HUES6 (cell line): ENCODE results near the gene GET4.
"Not testable (repeated sequence)": the region's sequence is repeated elsewhere in the genome, so short reads cannot be mapped to it uniquely, and the experiment has no call there.

ENCODE experiments used
- H3K27ac ChIP-seq: 2 replicates; pipeline ENCODE4 v1.7.0; 2013; ENCODE audit warnings: low read depth, mild to moderate bottlenecking, low read length, inconsistent platforms
- H3K27me3 ChIP-seq: 2 replicates; pipeline ENCODE4 v1.6.1; 2013; ENCODE audit warnings: low read length; ENCODE audit not compliant: control insufficient read depth, insufficient read depth
- H3K36me3 ChIP-seq: 2 replicates; pipeline ENCODE4 v1.6.1; 2013; ENCODE audit warnings: low read length; ENCODE audit not compliant: control insufficient read depth, insufficient read depth
- H3K4me1 ChIP-seq: 2 replicates; pipeline ENCODE4 v1.6.1; 2013; ENCODE audit warnings: low read length; ENCODE audit not compliant: control insufficient read depth, insufficient read depth
- H3K4me3 ChIP-seq: 2 replicates; pipeline ENCODE4 v1.5.1; 2013; ENCODE audit warnings: low read depth, low read length
- H3K9ac ChIP-seq: one replicate; pipeline ENCODE4 v1.6.1; 2013; ENCODE audit warnings: mild to moderate bottlenecking, low read length
- H3K9me3 ChIP-seq: 2 replicates; pipeline ENCODE4 v1.6.1; 2013; ENCODE audit warnings: low read depth, low read length; ENCODE audit not compliant: control insufficient read depth, insufficient read depth

Gene GET4

GRCh38 chr7:936386-937054 lies 60.2 kb downstream of the GET4 start:
- H3K27ac ChIP-seq = no peak overlapping the region
- peak overlapping the region; percentile 4 for H3K9ac ChIP-seq
- H3K4me3 ChIP-seq = no peak overlapping the region
- peaks cover 4% of the 10 kb centered on the region; the same call in 1 of the 2 replicates for H3K4me1 ChIP-seq
- no peaks in the 10 kb centered on the region for H3K9me3 ChIP-seq
- H3K36me3 ChIP-seq = no peaks in the 10 kb centered on the region
- peaks cover 6% of the 10 kb centered on the region; the same call in 1 of the 2 replicates for H3K27me3 ChIP-seq

DNA sequence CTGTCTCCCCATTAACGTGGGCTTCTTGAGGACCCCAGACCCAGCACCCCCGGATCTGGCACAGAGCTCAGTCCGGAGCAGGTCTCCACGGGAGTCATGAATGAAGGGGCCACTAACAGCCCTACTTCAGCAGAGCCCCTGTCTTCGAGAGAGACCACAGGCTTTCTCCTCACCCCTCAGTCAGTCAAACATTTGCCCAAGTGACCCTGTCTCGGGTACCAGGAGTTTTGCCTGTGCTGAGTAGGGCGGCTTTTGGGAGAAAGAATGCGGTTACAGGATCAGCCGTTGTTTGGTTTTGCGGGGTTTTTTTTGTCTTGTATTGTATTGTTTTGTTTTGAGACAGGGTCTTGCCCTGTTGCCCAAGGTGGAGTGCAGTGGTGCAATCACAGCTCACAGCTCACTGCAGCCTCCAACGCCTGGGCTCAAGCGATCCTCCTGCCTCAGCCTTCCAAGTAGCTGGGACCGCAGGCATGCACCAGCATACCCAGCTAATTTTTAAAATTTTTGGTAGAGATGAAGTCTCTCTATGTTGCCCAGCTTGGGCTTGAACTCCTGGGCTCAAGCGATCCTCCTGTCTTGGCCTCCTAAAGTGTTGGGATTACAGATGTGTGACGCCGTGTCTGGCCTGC lies 61.6 kb downstream of the GET4 start:
- Histone ChIP-seq H3K27me3 (peaks cover 16% of the 10 kb centered on the region; the same call in 1 of the 2 replicates), H3K36me3 (no peaks in the 10 kb centered on the region), H3K27ac (no peak overlapping the region), H3K9ac (no peak overlapping the region), H3K4me3 (no peak overlapping the region), H3K9me3 (no peaks in the 10 kb centered on the region), H3K4me1 (peaks cover 4% of the 10 kb centered on the region; the same call in 1 of the 2 replicates)

GRCh38 chr7:938546-939185 lies 62.3 kb downstream of the GET4 start:
- no peaks in the 10 kb centered on the region for H3K9me3 ChIP-seq
- peaks cover 4% of the 10 kb centered on the region; the same call in 1 of the 2 replicates for H3K4me1 ChIP-seq
- H3K36me3 ChIP-seq = no peaks in the 10 kb centered on the region
- no peak overlapping the region for H3K27ac ChIP-seq
- H3K9ac ChIP-seq = no peak overlapping the region
- H3K4me3 ChIP-seq = no peak overlapping the region
- H3K27me3 ChIP-seq = peaks cover 18% of the 10 kb centered on the region; the same call in 1 of the 2 replicates

GRCh38 chr7:939843-940242 lies 63.5 kb downstream of the GET4 start:
- Histone ChIP-seq H3K27me3 (peaks cover 18% of the 10 kb centered on the region; the same call in 1 of the 2 replicates), H3K9ac (no peak overlapping the region), H3K36me3 (no peaks in the 10 kb centered on the region), H3K27ac (no peak overlapping the region), H3K9me3 (no peaks in the 10 kb centered on the region), H3K4me1 (peaks cover 2% of the 10 kb centered on the region; the same call in 1 of the 2 replicates), H3K4me3 (no peak overlapping the region)

DNA sequence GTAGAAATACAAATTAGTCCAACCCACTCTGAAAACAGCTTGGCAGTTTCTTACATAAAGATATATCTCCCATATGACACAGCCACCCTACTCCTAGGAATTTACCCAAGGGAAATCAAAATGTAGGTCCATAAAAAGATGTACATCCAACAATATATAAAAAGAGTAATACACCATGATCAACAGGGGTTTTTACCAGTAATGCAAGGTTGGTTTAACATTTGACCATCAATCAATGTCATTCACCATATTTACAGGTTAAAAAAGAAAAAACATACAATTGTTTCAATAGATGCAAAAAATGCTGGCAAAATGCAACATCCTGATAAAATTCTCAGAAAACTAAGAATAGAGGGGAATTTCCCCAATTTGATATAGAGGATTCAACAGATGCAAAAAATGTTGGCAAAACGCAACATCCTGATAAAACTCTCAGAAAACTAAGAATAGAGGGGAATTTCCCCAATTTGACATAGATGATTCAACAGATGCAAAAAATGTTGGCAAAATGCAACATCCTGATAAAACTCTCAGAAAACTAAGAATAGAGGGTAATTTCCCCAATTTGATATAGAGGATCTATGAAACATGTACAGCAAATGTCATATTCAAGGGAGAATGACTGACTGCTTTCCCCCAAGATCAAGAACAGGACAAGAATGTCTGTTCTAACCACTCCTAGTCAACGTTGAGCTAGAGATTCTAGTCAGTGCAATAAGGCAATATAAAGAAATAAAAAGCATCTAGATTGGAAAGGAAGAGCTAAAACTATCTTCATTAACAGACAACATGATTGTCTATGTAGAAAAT lies 64.5 kb downstream of the GET4 start:
- peaks cover 11% of the 10 kb centered on the region for H3K4me1 ChIP-seq
- H3K27me3 ChIP-seq = peaks cover 18% of the 10 kb centered on the region; the same call in 1 of the 2 replicates
- no peaks in the 10 kb centered on the region for H3K36me3 ChIP-seq
- no peaks in the 10 kb centered on the region for H3K9me3 ChIP-seq
- no peak overlapping the region for H3K27ac ChIP-seq
- H3K9ac ChIP-seq = no peak overlapping the region
- H3K4me3 ChIP-seq = no peak overlapping the region

DNA sequence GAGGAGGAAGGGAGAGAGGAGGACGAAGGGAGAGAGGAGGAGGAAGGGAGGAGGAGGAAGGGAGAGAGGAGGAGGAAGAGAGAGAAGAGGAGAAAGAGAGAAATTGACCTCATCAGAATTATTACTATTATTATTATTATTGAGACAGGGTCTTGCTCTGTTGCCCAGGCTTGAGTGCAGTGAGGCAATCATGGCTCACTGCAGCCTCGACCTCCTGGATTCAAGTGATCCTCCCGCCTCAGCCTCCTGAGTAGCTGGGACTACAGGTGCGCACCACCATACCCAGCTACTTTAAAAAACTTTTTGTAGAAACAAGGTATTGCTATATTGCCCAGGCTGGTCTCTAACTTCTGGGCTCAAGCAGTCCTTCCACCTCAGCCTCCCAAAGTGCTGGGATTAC lies 67.4 kb downstream of the GET4 start:
- not testable (repeated sequence) for H3K27ac ChIP-seq, H3K4me3 ChIP-seq, H3K9ac ChIP-seq, H3K9me3 ChIP-seq, H3K36me3 ChIP-seq
- H3K27me3 ChIP-seq = peaks cover 18% of the 10 kb centered on the region; the same call in 1 of the 2 replicates
- H3K4me1 ChIP-seq = peaks cover 15% of the 10 kb centered on the region

DNA sequence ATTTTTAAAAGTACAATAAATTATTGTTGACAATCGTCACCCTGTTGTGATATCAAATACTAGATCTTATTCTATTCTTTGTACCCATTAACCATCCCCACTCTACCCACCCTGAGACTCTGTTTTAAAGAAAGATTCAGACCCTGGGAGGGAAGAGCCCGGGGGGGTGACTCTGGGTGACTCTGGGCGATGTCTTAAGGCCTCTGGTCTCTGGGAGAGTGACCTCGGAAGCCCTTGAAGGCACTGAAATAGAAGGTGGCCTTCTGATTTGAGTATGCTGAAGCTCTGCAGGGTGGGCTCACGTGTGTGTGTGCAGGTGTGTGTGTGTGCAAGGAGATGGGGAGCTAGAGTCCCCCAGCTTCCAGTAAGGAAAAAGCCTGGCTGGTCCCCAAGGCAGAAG lies 68.4 kb downstream of the GET4 start:
- peaks cover 18% of the 10 kb centered on the region; the same call in 1 of the 2 replicates for H3K27me3 ChIP-seq
- H3K4me1 ChIP-seq = peaks cover 22% of the 10 kb centered on the region
- H3K36me3 ChIP-seq = no peaks in the 10 kb centered on the region
- peak overlapping the region; percentile 27 for H3K9ac ChIP-seq
- no peak overlapping the region for H3K27ac ChIP-seq
- no peaks in the 10 kb centered on the region for H3K9me3 ChIP-seq
- H3K4me3 ChIP-seq = no peak overlapping the region

- Histone ChIP-seq H3K27ac (peak overlapping the region; percentile 82), H3K9me3 (no peaks in the 10 kb centered on the region), H3K9ac (peak overlapping the region; percentile 27), H3K4me1 (peaks cover 22% of the 10 kb centered on the region), H3K36me3 (no peaks in the 10 kb centered on the region), H3K4me3 (no peak overlapping the region), H3K27me3 (peaks cover 18% of the 10 kb centered on the region; the same call in 1 of the 2 replicates)
Observed at GRCh38 chr7:945147-945555, 68.8 kb downstream of the GET4 start.

GRCh38 chr7:945556-946255 lies 69.4 kb downstream of the GET4 start:
- Histone ChIP-seq H3K4me3 (no peak overlapping the region), H3K9ac (peak overlapping the region; percentile 36), H3K4me1 (peaks cover 22% of the 10 kb centered on the region), H3K36me3 (no peaks in the 10 kb centered on the region), H3K9me3 (no peaks in the 10 kb centered on the region), H3K27ac (peak overlapping the region; percentile 82), H3K27me3 (peaks cover 18% of the 10 kb centered on the region; the same call in 1 of the 2 replicates)
